NOMO-1 treated with dmso at 0.1 percent for 144 hours (cell line): ENCODE data around the gene HOXC5.
"Not testable (repeated sequence)": the region's sequence is repeated elsewhere in the genome, so short reads cannot be mapped to it uniquely, and the experiment has no call there.

Source experiments
- DNase-seq: peaks from one replicate; lab custom pipeline; 2025; ENCODE audit not compliant: unreplicated experiment; lab: John Stamatoyannopoulos, UW

HOXC5 gene

DNA sequence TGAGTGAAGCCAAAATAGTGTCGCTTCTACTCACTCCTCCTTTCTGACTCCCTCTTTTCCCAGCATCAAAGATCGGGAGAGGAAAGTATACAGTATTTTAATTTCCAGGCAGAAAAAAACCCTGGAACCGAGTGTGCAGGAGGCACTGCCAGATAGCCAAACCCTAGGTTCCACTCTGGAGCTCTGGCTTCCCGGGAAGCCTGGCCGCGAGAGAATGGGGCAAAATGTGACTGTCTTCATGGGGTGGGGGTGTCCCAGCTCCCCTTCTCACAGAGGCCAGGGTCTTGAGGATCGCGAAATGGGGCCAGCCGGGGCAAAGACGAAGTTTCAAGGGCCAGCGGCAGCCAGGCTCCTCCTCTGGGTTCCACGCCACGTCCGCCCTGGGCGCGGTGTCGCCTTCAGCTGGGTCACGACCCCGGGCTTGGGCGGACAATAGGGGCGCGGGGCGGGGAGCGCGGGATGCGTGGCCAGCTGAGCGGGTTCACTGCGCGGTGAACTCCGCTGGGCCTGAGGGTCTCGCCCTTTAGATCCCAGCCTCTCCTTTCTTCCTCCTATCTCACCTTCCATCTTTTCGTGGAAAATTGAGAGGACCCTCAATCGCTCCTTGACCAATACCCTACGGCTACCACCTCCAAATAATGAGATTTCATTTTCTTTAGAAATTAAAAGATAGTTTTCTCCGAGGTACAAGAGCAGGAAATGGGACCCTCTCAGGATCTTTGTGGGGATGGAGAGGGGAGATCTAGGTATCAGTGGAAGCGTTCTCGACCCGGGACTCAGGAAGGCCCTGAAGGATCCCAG lies 27.5 kb downstream of the HOXC5 start:
- no peak for DNase-seq

DNA sequence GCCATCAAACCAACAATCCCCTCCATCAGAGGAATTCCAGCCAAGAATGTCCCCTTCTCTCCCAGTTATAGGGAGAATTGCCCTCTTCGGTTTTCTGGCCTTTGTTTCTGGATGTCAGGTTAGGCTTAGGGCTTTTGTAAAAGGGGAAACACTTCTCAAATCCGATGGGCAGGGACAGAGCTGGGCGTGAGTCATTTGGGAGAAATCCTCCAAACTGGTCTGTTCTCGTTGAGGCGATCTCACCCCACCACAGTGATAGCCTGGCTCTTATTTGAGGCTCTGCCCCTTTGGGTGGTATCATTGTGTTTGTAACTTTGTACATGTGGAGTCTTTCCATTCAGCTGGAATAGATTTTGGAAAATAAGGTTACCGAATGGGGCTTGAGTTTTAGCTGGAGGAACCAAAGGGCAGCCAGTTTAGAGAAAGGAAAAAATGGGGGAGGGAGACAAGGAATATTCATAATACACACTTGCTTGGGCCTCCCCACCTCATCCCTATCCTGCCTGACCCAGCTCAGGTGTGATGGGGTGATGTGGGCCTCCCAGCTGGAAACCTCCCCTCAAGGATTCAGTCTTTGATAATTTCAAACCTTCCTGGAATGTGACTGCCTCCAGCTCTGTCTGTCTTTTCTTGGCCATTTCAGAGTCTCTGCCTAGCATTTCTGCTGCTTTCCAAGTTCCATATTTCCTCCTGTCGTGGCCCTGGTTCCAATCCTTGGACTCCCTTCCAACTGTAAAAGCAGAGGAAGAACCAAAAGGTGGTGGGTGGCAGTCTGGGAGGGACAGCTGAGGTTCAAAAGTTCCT lies 28.3 kb downstream of the HOXC5 start:
- DNase-seq: no peak

DNA sequence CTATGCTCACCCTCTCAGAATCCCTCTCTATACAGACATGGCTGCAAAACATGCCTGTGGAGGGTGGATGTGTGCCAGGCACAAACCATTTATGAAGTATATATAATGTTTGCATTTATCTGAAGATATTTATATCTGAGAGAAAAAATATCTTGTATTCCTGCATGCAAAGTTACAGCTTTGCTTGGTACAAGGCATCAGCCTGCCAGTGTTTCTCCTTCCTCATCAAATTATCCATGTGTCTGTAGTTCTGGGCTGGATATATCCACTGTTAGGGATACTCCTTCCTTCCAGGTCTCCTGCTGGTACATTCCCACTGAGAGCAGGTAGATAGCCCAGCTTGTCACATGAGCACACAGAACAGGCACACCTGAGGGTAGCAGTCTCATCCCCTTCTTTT lies 32.8 kb downstream of the HOXC5 start:
- DNase-seq: no peak

DNA sequence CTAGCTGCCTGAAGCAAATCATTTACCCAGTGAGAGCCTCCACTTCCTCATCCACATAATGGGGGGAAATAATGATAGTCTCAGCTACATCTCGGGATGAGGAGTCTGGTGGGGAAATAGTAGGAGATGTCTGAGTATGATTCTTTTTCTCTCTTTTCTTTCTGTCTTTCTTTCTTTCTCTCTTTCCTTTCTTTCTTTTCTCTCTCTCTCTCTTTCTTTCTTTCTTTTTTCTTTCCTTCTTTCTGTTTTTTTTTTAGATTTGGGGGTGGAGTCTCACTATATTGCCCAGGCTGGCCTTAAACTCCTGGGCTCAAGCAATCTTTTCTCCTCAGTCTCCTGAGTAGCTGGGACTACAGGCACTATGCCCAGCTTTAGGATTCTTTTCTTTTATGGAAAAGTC lies 33.6 kb downstream of the HOXC5 start:
- DNase-seq: no peak

DNA sequence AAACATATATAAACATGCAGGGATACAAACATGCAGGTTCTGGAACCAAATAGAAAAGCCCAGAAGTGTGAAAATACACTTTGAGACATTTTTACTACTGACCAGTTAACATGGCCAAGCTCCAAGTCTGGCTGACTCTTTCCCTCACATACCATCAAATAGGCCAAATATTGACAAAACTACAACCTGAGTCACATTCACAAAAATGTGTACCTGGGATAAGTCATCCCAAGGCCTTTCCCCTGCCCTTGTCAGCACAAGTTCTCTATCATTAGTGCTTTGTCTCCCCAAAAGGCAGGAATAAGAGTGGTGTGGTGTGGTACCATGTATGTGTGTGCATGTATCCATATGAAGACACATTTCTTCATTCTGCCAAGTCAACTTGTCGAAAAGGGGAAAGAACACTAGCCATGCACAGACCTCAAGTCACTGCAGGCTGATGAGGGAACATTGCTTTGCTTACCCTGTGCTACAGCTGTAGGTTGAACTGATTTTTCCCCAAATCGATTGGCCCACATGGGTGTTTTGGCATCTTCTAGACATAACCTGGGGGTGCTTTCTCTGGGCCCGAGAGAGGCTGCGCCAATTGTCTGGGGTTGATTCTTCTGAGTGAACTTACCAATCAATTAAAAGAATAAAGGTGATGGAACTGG lies 35.7 kb downstream of the HOXC5 start:
- DNase-seq: no peak

DNA sequence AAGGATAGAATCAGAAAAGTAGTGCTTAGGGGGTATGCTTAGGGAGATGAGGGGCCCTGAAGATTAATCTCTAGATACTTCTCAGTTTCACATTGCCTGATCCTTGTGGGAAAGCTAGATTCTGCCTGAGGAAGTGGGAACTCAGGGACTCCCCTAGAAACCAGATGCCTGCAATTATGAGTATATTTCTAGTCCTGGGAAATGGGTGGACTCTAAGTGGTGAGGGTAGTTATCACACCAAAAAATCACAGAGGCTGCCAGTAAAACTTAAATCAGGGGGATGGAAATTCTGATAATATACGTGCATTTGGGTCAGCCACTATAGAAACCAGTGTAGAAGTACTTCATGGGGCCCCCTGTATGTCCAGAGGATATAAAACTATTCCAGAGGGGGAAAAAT lies 39.1 kb downstream of the HOXC5 start:
- no peak for DNase-seq

DNA sequence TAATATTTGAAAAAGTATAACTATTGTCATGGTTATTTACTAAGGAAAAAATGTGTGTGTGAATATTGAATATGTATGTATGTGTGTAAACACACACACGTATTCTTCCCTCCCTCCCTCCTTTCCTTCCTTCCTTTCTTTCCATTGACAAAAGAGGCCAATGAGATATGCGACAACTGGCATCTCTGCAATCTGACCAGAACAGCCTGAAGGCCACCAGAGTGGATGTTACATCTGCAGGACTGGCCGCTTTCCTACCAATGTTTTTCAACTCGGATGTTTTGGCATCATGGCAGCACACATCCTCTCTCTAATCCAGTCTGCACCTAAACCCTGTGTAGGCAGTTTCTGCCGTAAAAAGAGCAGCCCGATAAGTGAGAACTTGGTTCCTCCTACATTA lies 41.5 kb downstream of the HOXC5 start:
- no peak for DNase-seq

DNA sequence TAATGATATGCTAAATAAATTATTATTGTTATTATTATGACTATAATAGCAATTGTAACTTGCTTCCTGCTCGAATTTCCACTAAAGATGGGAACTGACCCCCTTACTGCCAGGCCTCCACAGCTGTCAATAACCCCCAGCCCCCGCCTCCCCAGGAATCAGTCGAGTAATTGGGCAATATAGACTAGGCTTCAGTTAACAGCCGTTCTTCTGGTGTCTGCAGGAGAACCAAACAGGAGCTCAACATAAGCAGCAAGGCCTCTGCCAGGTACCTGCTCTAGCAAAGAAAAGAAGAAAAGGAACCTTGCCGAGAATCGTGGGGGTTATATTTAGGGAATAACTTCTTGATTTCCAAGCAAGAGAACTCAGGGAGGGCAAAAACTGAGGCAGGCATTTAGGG lies 42.6 kb downstream of the HOXC5 start:
- DNase-seq: no peak

DNA sequence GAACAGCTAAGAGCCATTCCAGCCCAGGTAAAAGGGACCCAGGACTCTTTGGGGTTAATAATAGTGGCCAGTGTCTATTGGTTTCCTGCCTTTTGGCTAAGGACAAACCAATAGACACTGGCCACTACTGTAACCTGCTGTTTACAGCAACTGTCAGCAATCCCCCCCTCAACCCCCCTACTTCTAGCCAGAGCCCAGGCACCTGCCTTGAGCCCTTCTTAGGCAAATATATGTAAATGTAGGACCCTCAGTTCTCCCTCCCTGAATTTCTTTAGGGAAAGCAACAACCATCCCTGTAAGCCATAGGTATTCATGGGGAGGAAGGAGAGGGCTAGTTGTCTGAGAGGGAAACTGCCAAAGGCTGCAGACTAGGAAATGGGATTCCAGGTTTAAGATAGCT lies 43.1 kb downstream of the HOXC5 start:
- DNase-seq: no peak

DNA sequence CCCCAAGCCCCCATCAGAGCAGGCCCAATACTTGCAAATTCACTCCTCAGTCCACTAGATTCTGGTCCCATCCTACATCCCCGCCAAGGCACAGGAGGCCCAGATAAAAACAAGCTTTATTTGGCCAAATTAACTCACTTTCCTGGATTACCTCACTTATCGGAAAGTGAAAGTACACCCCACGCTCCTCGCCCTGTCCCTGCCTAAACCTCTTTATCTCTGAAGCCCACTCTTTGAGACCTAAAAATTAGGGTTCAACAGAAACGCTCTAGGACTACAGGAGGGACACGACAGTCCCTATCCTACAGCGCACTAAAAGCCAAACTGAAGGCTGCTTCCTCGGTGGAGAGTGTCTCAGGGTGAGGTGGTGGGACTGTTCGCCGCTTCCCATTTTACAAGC lies 45.0 kb downstream of the HOXC5 start:
- not testable (repeated sequence) for DNase-seq

DNA sequence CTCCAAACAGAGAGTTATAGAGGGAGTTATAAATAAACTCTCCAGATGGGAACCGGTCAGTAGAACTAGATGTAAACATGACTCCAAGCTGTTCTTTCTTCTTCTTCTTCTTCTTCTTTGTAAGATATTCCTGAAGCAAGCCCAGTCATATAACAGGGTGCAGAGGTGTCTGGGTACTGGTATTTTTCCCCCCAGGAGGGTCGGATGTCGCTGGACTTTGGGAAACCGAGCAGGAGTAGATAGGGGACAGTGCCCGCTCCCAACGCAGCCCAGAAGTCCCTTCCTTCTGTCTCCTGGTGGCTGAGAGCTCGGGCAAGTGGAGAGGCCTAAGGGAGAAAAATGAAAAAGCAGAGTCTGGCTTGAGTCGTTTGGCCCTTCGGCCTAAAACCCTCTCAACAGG lies 46.3 kb downstream of the HOXC5 start:
- not testable (repeated sequence) for DNase-seq

DNA sequence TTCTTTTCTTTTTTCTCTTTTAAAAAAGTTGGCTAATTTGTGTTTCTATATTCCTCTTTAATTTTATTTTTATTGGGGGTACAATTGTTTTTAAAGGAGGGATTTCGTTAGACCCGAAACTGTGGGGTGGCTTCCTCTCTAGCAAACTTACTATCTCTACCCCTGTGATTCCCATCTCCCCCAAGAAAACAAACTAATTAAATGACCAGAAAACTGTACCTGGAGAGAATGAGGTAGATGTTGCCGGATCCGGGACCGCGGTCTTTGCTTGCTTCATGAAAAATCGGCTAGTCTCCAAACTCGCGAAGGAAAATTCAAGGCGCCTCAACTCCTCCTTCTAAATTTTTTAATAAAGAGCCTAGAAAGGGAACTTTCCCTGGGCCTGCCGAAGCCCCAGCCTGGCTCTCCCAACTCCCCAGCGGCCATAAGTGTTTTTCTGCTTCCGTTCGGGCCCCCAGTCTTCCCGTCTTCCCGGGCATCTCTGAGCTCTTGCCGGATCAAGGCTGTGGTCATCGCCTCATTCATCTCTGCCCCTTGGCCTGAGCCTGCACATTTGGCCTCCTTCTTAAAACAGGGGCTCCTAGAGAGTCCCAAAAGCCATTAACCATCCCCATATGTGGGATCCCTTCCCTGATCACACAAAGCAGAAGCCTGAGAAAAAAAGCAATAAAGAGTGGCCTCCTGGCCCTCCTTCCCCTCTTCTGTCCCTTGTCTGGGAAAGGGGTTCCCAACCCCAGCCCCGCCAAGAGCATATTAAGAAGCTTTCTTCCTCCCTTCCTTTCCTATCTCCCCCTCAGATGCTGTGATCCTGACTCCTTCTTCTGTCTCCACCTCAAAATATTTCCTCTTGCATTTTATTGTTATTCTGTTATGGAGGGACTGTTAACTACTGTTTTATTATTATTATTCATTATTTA lies 47.4 kb downstream of the HOXC5 start:
- not testable (repeated sequence) for DNase-seq

DNA sequence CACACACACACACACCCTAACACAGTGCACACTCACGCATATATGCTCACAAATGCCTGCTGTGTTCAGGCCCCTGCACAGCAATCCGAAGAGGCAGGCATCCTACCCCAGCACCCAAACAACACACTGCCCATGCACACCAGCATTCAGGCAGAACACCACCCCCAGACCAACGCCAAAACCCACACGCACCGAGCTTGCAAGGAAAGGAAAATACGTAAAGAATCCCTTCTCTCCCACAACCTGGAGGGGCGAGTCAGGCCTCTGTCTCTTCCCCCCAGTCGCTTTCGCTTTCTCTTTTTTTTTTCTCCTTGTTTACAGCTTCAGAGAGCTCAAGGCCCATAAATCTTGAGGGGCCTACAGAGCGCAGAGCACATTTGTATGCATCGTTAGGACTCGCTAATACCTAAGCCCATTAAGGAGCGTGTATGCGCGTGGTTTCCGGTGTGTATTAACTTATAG lies 48.2 kb downstream of the HOXC5 start:
- not testable (repeated sequence) for DNase-seq

DNA sequence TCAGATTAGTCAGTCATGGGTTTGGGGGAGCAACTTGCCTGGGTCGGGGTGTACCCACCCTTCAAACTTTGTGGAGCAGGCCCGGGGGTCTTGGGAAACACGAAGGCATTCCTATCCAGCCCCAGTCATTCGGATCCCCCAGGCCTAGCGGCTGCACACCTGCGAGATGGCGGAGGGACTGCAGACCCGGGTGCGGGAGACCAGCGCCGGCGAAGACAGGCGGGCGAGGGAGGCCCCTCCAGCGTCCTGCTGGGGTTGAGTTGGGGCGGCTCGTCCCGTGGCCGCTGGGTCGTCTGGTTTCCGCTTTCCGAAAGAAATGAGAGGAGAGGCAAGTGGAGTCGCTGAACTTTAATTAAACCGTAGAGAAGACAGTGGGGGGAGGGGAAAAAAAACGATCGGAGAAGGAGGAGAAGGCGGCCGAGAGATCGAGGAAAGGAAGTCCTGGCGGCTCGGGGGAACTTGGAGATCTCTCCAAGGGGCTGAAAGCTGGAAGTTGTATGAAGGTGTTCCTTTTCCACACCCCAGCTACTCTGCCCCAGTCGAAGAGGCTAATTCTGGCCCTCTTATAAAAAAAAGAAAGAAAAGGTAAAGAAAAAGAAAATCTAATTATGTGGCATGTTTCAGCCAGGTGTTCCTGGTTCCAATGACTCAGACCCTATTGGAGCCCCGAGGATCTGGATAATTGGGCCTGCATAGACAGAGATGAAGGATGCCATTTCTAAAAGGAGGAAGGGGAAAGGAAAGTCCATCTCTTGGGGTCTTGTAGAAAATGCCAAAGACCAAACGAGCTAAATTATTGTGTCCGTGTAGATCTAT lies 48.9 kb downstream of the HOXC5 start:
- not testable (repeated sequence) for DNase-seq

DNA sequence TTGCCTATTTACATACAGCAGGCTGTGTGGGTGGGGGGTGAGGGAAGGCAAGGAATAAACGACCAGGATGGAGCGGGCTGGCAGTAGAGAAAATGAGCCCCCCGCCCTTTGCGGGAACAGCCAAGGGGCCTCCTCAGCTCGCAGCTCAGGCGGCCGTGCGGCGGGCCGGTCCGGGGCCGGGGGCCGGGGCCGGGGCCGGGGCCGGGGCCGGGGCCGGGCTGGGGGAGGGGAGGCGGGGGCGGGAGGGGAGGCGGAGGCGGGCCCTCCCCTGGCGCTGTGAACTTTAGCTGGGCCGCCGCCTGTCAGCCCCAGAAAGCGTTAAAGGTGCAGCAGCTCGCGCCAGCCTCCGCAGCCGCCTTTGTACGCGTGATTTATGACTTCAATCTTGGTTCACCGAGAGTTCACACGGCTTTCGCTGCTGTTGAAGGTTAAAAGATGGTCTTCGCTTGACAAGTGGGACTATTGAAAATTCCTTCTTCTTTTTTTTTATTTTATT lies 49.6 kb downstream of the HOXC5 start:
- no peak for DNase-seq
